Stimulated activated CD8-positive, alpha-beta memory T cell treated with anti-CD3 and anti-CD28 coated beads, Interleukin-15, amount 100 ng/mL, for 1 hour (primary cell): Measurements from ENCODE around the gene RANBP6.
"Not testable (repeated sequence)": the region's sequence is repeated elsewhere in the genome, so short reads cannot be mapped to it uniquely, and the experiment has no call there.

Source experiments
- DNase-seq: peaks from one replicate; pipeline ENCODE4 v3.0.0-alpha.2; 2020; ENCODE audit warnings: low read depth

RANBP6 gene

DNA sequence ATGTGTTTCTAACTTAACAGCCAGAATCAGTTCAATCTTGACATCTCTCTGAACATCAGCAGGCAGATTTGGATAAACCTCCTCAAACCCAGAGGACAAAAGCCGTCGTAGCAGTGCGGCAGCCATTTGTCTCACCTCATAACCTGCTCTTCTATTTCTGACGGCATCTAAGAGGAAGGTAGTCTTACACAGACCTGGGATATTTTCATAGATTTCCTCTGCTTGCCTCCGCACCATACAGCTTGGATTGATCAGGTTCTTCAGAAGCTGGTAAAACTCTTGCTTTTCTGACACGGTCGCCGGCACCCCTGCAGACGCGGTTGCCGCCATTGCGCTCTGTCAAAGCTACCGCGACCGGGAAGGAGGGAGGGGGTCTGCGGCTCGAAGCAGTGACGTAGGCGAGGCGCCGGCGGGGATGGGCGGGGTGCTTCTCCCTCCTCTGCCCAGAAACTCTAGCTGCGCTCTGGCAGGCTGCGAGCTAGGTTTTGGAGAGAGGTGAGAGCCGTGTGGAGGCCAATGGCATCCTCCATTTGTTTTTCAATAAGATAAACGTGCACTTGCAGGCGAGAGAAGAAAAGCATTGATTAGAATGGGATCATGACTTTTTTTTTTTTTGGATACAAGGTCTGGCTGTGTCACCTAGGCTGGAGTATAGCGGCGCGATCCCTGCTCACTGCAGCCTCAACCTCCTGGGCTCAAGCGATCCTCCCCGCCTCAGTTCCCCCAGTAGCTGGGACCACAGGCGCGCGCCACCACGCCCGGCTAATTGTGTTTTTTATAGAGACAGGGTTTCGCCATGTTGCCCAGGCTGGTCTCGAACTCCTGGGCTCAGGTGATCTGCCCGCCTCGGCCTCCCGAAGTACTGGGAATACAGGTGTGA is at the start of gene RANBP6:
Gene RANBP6 (minus strand): TSS at position 347 of the 880 bp plus-strand sequence. CDS start 17 bp downstream, at position 330.
- peak; percentile 83 for DNase-seq

- not testable (repeated sequence) for DNase-seq
Measured at GRCh38 chr9:6063146-6063545, 47.7 kb upstream of the RANBP6 start.

GRCh38 chr9:6055666-6056065 is 40.2 kb upstream of the RANBP6 start:
- DNase-seq, result no peak

GRCh38 chr9:6055216-6055615 is 39.8 kb upstream of the RANBP6 start:
- DNase-seq, result no peak

GRCh38 chr9:6054280-6055099 is 39.1 kb upstream of the RANBP6 start:
- DNase-seq, result peak; percentile 36

- no peak for DNase-seq
Measured at GRCh38 chr9:6052293-6052919, 37.0 kb upstream of the RANBP6 start.

GRCh38 chr9:6051511-6051950 is 36.1 kb upstream of the RANBP6 start:
- no peak for DNase-seq

DNA sequence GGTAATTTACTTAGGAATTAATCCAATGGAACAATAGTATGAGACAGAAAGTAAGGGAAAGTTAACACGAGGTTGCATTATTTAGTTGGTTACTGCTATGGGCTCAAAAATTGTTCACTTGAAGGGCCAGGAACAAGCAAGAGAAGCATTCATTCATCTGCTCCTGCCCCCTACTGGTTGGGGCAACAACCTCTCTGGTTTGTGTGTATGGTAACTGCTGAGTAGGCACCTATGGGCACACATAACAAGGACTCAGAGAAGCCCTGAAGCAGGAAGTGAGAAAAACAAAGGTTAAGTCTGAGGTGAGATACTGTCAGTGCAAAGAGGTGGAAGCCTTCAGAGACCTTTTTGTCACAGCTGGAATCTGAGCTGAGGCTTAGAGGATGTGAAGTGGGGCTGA is 34.4 kb upstream of the RANBP6 start:
- no peak for DNase-seq

DNA sequence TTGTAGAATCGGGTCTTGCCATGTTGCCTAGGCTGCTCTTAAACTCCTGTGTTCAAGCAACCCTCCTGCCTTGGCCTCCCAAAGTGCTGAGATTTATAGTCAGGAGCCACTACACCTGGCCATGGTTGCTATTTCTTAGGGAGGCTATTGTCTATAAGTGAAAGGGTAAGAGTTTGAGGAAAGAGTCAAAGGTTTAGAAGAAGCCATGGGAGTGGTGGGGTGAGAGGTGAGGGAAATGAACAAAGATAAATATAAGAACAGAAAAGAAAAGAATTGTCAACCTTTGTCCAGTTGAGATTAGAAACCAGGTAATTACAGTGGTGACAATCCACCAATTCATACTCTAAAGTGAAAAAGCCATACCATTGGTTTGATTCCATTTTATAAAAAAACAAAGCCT is 32.6 kb upstream of the RANBP6 start:
- DNase-seq, result no peak

- DNase-seq, result no peak
Measured at GRCh38 chr9:6047020-6047419, 31.6 kb upstream of the RANBP6 start.

DNA sequence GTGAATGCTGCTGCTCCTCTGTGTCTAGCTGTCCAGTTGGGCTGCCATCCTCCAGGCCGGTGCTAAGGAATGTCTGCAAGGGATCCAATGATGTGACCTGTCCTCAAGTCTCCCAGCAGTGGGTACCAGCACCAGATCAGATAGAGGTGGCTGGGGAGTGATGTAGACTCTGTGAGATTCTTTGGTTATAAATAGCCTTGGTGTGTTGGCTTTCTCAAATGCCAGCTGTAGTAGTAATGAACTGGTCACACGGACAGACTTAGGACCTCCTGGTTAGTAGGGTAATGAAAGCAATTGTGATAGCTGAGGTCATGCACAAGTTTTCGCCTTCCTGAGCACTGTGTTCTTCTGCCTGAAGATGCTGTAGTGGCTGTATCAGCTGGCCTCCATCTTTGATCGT is 29.9 kb upstream of the RANBP6 start:
- DNase-seq, result no peak

DNA sequence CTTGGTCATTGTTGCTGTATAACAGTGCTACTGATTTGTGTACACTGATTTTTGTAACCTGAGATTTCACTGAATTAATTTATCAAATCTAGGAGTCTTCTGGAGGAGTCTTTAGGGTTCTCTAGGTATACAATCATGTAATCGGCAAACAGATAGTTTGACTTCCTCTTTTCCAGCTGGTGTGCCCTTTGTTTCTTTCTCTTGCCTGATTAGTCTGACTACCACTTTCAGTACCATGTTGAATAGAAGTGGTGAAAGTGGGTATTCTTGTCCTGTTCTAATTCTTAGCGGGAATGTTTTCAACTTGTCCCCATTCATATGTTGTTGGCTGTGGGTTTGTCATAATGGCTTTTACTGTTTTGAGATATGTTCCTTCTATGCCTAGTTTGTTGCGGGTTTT is 24.7 kb upstream of the RANBP6 start:
- DNase-seq, result no peak

- no peak for DNase-seq
Measured at GRCh38 chr9:6036391-6036790, 21.0 kb upstream of the RANBP6 start.

GRCh38 chr9:6034954-6035353 is 19.5 kb upstream of the RANBP6 start:
- no peak for DNase-seq

DNA sequence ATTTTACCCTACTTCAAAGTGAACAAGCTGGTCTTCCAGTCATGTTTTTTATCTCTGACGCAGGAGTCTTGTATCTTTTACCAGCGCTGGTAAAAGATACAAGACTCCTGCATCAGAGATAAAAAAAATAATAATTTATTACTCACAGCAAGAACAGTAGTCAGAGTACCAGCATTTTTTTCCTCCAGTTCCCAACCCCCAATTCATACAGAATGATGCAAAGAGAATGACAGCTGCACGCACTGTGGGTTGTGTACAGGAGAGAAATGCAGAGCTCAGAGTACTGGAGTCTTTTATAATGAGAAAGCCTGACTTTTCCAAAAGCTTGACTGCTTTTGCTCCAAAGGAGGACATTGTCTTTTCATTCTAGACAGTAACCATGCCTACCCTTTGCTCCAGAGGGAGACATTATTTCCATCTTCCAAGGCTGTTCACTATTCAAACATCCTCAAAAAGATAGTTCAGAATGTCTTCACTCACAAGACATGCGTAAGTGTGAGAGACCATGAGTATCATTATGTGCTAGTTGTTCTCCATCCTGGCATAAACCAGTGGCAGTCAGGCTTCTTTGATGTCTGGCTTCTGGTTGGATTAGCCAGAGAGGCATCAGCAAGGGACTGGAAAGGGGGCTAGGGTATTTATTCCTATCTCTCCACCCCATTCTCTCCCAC is 14.3 kb upstream of the RANBP6 start:
- no peak for DNase-seq

GRCh38 chr9:6024035-6024554 is 8.7 kb upstream of the RANBP6 start:
- DNase-seq, result no peak

DNA sequence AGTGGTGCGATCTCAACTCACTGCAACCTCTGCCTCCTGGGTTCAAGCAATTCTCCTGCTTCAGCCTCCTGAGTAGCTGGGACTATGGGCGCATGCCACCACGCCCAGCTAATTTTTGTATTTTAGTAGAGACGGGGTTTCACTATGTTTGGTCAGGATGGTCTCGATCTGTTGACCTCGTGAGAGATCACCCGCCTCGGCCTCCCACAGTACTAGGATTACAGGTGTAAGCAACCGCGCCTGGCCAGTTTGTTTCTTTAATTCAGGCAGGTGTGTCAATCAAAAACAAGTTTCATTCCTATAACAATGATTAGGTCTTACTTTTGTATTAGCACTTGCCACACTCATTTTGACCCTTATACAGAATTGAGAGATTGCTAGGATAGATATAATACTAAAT is 1.6 kb upstream of the RANBP6 start:
- DNase-seq, result not testable (repeated sequence)

- DNase-seq, result no peak
Measured at GRCh38 chr9:6014670-6015270, 654 bp downstream of the RANBP6 start.

GRCh38 chr9:6008169-6008979 is 7.0 kb downstream of the RANBP6 start:
- DNase-seq, result peak; percentile 90

DNA sequence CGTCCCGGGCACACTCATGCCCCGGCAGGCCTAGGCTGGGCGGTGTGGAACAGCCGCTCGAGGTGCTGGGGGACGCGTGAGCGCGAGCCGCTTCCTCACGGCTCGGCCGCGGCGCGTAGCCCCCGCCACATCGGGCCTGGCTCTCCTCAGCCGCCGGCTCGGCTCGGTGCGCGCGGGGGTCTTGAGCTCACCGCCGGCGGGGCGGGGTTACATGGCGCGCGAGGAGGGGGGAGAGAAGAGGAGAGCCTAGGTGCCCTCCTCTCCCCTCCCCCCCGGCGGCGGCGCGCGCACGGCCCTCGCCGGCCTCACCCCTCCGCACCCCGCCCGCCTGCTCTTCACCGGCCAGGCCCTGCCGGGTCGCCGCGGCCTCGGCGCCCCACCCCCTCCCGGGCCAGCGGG is 7.7 kb downstream of the RANBP6 start:
- peak; percentile 54 for DNase-seq
